K562 (cell line): Measurements from ENCODE around the gene NCKAP1. TPM values are rescaled to one million over a fixed set of nuclear protein-coding genes. Genes with fewer than 3 reads are reported as not detected.

ENCODE experiments used
- ARNT ChIP-seq, 2 experiments: fragments of 450-650 bp; IDR thresholded peaks; 2 replicates each; pipeline ENCODE4 v1.6.1; 2016; ENCODE audit warnings: mild to moderate bottlenecking in 1 of 2
- DMBX1 ChIP-seq: fragments of 250-450 bp; sonication (Bioruptor Pico); IDR thresholded peaks from 2 replicates; pipeline ENCODE4 v1.8.0; 2022; ENCODE audit warnings: inconsistent platforms, mild to moderate bottlenecking, moderate library complexity, borderline replicate concordance
- ELF2 ChIP-seq: fragments of 250-450 bp; sonication (Bioruptor Pico); IDR thresholded peaks from 2 replicates; pipeline ENCODE4 v1.5.0; 2021; ENCODE audit warnings: mild to moderate bottlenecking
- HIVEP1 ChIP-seq: fragments of 250-450 bp; sonication (Bioruptor Pico); IDR thresholded peaks from 2 replicates; pipeline ENCODE4 v1.4.0; 2020; ENCODE audit warnings: mild to moderate bottlenecking
- LEF1 ChIP-seq: fragments of 450-650 bp; IDR thresholded peaks from 2 replicates; pipeline ENCODE4 v1.6.1; 2016; ENCODE audit warnings: mild to moderate bottlenecking
- MAX ChIP-seq: sonication (generic); formaldehyde crosslinking; IDR thresholded peaks from 2 replicates; pipeline ENCODE4 v1.9.0; 2022; ENCODE audit warnings: mild to moderate bottlenecking, missing genetic modification reagents
- MTA1 ChIP-seq: fragments of 450-650 bp; IDR thresholded peaks from 2 replicates; pipeline ENCODE4 v1.6.1; 2017; ENCODE audit warnings: borderline replicate concordance
- NFE2 ChIP-seq: IDR thresholded peaks from 2 replicates; pipeline ENCODE4 v1.6.1; 2014; ENCODE audit warnings: antibody characterized with exemption, low read depth
- NFRKB ChIP-seq: fragments of 450-650 bp; IDR thresholded peaks from 2 replicates; pipeline ENCODE4 v1.6.1; 2016; ENCODE audit warnings: low read depth
- NR4A1 ChIP-seq, 2 experiments: fragments of 250-450 bp in 1 of 2; fragments of 450-650 bp in 1 of 2; sonication (Bioruptor Pico) in 1 of 2; IDR thresholded peaks; 2 replicates each; pipeline versions ENCODE4 v1.4.0 to v1.6.1; 2016 to 2020; ENCODE audit warnings: mild to moderate bottlenecking in 2 of 2, missing compliant biosample characterization in 1 of 2, missing genetic modification characterization in 1 of 2, moderate library complexity in 1 of 2
- OTX1 ChIP-seq: fragments of 450-650 bp; formaldehyde crosslinking; IDR thresholded peaks from 2 replicates; pipeline ENCODE4 v1.4.0; 2022; ENCODE audit warnings: mild to moderate bottlenecking
- SFPQ ChIP-seq: fragments of 200-400 bp; formaldehyde crosslinking; IDR thresholded peaks from 2 replicates; pipeline ENCODE4 v1.6.1; 2017; ENCODE audit warnings: mild to moderate bottlenecking, low read depth, low read length, moderate library complexity
- SUPT5H ChIP-seq: fragments of 450-650 bp; IDR thresholded peaks from 2 replicates; pipeline ENCODE4 v1.6.1; 2016
- TCF3 ChIP-seq: sonication (generic); formaldehyde crosslinking; IDR thresholded peaks from 2 replicates; pipeline ENCODE4 v1.4.0; 2020; ENCODE audit warnings: mild to moderate bottlenecking, missing genetic modification reagents
- ZBTB40 ChIP-seq, 2 experiments: fragments of 450-650 bp in 1 of 2; sonication (generic) in 1 of 2; formaldehyde crosslinking in 1 of 2; IDR thresholded peaks; 2 replicates each; pipeline versions ENCODE4 v1.7.1 to v1.9.0; 2016 to 2022; ENCODE audit warnings: inconsistent platforms in 1 of 2, mild to moderate bottlenecking in 1 of 2, missing genetic modification reagents in 1 of 2
- ZKSCAN8 ChIP-seq: fragments of 200-800 bp; sonication (Bioruptor generic); IDR thresholded peaks from 2 replicates; pipeline ENCODE4 v1.6.1; 2016; ENCODE audit warnings: missing genetic modification characterization, missing compliant biosample characterization
- ZNF197 ChIP-seq: fragments of 200-800 bp; sonication (Bioruptor generic); IDR thresholded peaks from 2 replicates; pipeline ENCODE4 v1.6.1; 2016; ENCODE audit warnings: low read depth, missing genetic modification characterization, missing compliant biosample characterization
- polyA plus RNA-seq, 8 experiments: library from polyadenylated mRNA; depleted of rRNA in 4 of 8; stranded (reverse) in 5 of 8; unstranded in 3 of 8; fragments of >200 nt; fragmentation: Nextera tagmentation in 2 of 8; fragmentation: Illumina TruSeq in 1 of 8; extraction: Ambion mirVana in 2 of 8; extraction: Trizol in 1 of 8; gene quantifications; 2 replicates each; pipeline versions ENCODE4 v1.2.1 to v1.2.3, GENCODE V29; 2011 to 2014; ENCODE audit warnings: inconsistent platforms in 1 of 8, missing spikeins in 1 of 8
- total RNA-seq, 7 experiments: library from RNA; depleted of rRNA in 6 of 7; stranded (reverse); fragments of >200 nt in 6 of 7; fragmentation: Illumina TruSeq in 2 of 7; extraction: Trizol in 2 of 7; gene quantifications; 2 replicates each; pipeline versions ENCODE4 v1.2.1 to v1.2.3, GENCODE V29; 2011 to 2021; ENCODE audit warnings: low replicate concordance in 1 of 7

The NCKAP1 gene
- total and polyA plus RNA-seq, 9 of the 15 experiments (the other 6 are each of a cell fraction or from before 2014, with no cell fraction given), result 34.0 to 153 (median 88.7) TPM

- TF ChIP-seq ZBTB40 (IDR thresholded peaks at IDR 0.05) (no peak), ZBTB40 (CRISPR knock-in tag; IDR thresholded peaks at IDR 0.05) (no peak), ZKSCAN8 (CRISPR knock-in tag) (peak; percentile 72), SUPT5H (no peak), NFRKB (peak; percentile 15; the same call in 1 of the 2 replicates), LEF1 (peak; percentile 22; the same call in 1 of the 2 replicates), NFE2 (peak; percentile 89), ARNT (IDR thresholded peaks at IDR 0.05) (0 out of 4 replicates have a peak, but pooled peaks of 1 of the 2 experiments have one; percentile 33), ZNF197 (no peak), NR4A1 (CRISPR knock-in tag; IDR thresholded peaks at IDR 0.05) (no peak), NR4A1 (tag; IDR thresholded peaks at IDR 0.05) (peak; percentile 56; the same call in 1 of the 2 replicates), ELF2 (no peak), SFPQ (no peak), MTA1 (peak; percentile 39; the same call in 1 of the 2 replicates), OTX1 (CRISPR knock-in tag) (no peak), TCF3 (CRISPR knock-in tag) (no peak; the same call in 1 of the 2 replicates), HIVEP1 (CRISPR knock-in tag) (no peak), MAX (CRISPR knock-in tag) (peak; percentile 81), DMBX1 (CRISPR knock-in tag) (peak; percentile 89)
Observed at GRCh38 chr2:182949572-182950189, 88.6 kb downstream of the NCKAP1 start (continued).
